SKM-1 treated with dmso at 0.1 percent for 144 hours (cell line): ENCODE measurements around the gene RNF39.
"Not testable (repeated sequence)": the region's sequence is repeated elsewhere in the genome, so short reads cannot be mapped to it uniquely, and the experiment has no call there.

Experiments
- DNase-seq: peaks from one replicate; lab custom pipeline; 2025; ENCODE audit not compliant: unreplicated experiment; lab: John Stamatoyannopoulos, UW

RNF39 gene

GRCh38 chr6:30075094-30075789 is at the start of gene RNF39:
Gene RNF39 (minus strand): TSS chr6:30075769. CDS start chr6:30075585, 184 bp downstream.
- DNase-seq = no peak

GRCh38 chr6:30122515-30122914 is 46.9 kb upstream of the RNF39 start:
- DNase-seq = no peak

- no peak for DNase-seq
These were observed 46.1 kb upstream of the RNF39 start for GRCh38 chr6:30121446-30122366.

- not testable (repeated sequence) for DNase-seq
These were observed 43.1 kb upstream of the RNF39 start for GRCh38 chr6:30118691-30119090.

GRCh38 chr6:30116724-30117123 is 41.2 kb upstream of the RNF39 start:
- DNase-seq = no peak

GRCh38 chr6:30113841-30114240 is 38.3 kb upstream of the RNF39 start:
- DNase-seq = no peak

- no peak for DNase-seq
These were observed 37.6 kb upstream of the RNF39 start, which contains the start of gene TRIM31 for GRCh38 chr6:30113003-30113759. Gene TRIM31 (minus strand): TSS chr6:30113090. CDS start chr6:30112805, 285 bp downstream.

- DNase-seq = no peak
These were observed 36.9 kb upstream of the RNF39 start for GRCh38 chr6:30112402-30112994.

GRCh38 chr6:30111266-30111856 is 35.8 kb upstream of the RNF39 start:
- DNase-seq = no peak

GRCh38 chr6:30104661-30105060 is 29.1 kb upstream of the RNF39 start:
- DNase-seq = no peak

GRCh38 chr6:30103872-30104179 is 28.3 kb upstream of the RNF39 start:
- no peak for DNase-seq

GRCh38 chr6:30102970-30103871 is 27.7 kb upstream of the RNF39 start:
- DNase-seq = peak; percentile 78

GRCh38 chr6:30102414-30102969 is 26.9 kb upstream of the RNF39 start:
- peak; percentile 55 for DNase-seq

GRCh38 chr6:30101444-30102413 is 26.2 kb upstream of the RNF39 start:
- DNase-seq = peak; percentile 41

GRCh38 chr6:30100585-30101443 is 25.2 kb upstream of the RNF39 start:
- no peak for DNase-seq

- no peak for DNase-seq
These were observed 24.6 kb upstream of the RNF39 start for GRCh38 chr6:30100154-30100553.
